Body of pancreas (tissue), 4 donors: ENCODE measurements around the gene PNKP.

Experiments
- CTCF ChIP-seq, 7 experiments: fragments of 450-650 bp in 4 of 7; fragments of 200-600 bp in 3 of 7; sonication (generic) in 3 of 7; IDR thresholded peaks; one replicate each; pipeline ENCODE4 v1.5.1; 2016 to 2019; ENCODE audit warnings: antibody characterized with exemption in 7 of 7
- POLR2A ChIP-seq, 3 donors: fragments of 450-650 bp; IDR thresholded peaks; one replicate each; pipeline ENCODE4 v1.6.1; 2016; ENCODE audit warnings: antibody characterized with exemption in 3 of 3, mild to moderate bottlenecking in 2 of 3

- TF ChIP-seq CTCF (IDR thresholded peaks at IDR 0.05) = no peak
- no peak for TF ChIP-seq POLR2A (IDR thresholded peaks at IDR 0.05)
These were observed 36.6 kb downstream of the PNKP start for GRCh38 chr19:49830766-49831165.
